ENCODE data around the gene ATE1. TPM values are rescaled to one million over a fixed set of nuclear protein-coding genes. Genes with fewer than 3 reads are reported as not detected.

The ATE1 gene
- total and polyA plus RNA-seq, 10 of the 15 experiments (the other 5 are each of a cell fraction or from before 2014, with no cell fraction given): 4.3 to 22.7 (median 15.9) TPM

GRCh38 chr10:121774813-121775212 lies 153.0 kb downstream of the ATE1 start:
- no peak overlapping the region for H2AFZ ChIP-seq (ENCODE audit: control insufficient read depth, low read depth, low read length)
- in situ Hi-C loops (cut with MboI) (no loop called here), intact Hi-C loops (cut with micrococcal nuclease; ENCODE audit: unreplicated experiment) (no loop called here)
- H3K4me3 ChIP-seq: no peak overlapping the region
- ChIA-PET POLR2A (no interaction called here), RAD21 (ENCODE audit: unreplicated experiment) (no interaction called here), CTCF (no interaction called here), SMC1A (ENCODE audit: uncharacterized antibody, unreplicated experiment) (no interaction called here)
- H3K9ac ChIP-seq (ENCODE audit: control insufficient read depth, insufficient read depth, low read length): no peak overlapping the region
- H3K4me1 ChIP-seq (ENCODE audit: control insufficient read depth, insufficient read depth, low read length): no peaks in the 10 kb centered on the region
- DNase-seq (ENCODE audit: low read depth, low spot score) (no peak), ATAC-seq (no peak), FAIRE-seq (no peak)
- 97% methylated on average over 2 of the region's 2 CpGs for WGBS (ENCODE audit: insufficient coverage, insufficient replicate concordance, low lambda C conversion rate, missing lambda C conversion rate)
- no peak for TF ChIP-seq SUPT20H (IDR thresholded peaks at IDR 0.05; ENCODE audit: borderline replicate concordance, control insufficient read depth, low read depth, low read length)
- H3K79me2 ChIP-seq (ENCODE audit: control insufficient read depth, insufficient read depth, low read length): no peaks in the 10 kb centered on the region
- H3K4me2 ChIP-seq (ENCODE audit: control insufficient read depth, insufficient read depth): no peak overlapping the region
- BruUV-seq (replicated peaks): no TSS peak
- no peak overlapping the region for H3K27ac ChIP-seq (ENCODE audit: control insufficient read depth, insufficient read depth)
- no peaks in the 10 kb centered on the region for H3K36me3 ChIP-seq (ENCODE audit: control insufficient read depth in 2 of 2, insufficient read depth in 2 of 2, low read length in 1 of 2)
- H4K20me1 ChIP-seq (ENCODE audit: control insufficient read depth, insufficient read depth): no peaks in the 10 kb centered on the region
- H3K27me3 ChIP-seq (replicated peaks in 1 of 2; ENCODE audit: control insufficient read depth in 2 of 2, insufficient read depth in 2 of 2, low read length in 1 of 2): no peaks in the 10 kb centered on the region
- no peaks in the 10 kb centered on the region for H3K9me3 ChIP-seq (replicated peaks; ENCODE audit: control insufficient read depth, insufficient read depth, low read length)

GRCh38 chr10:121774404-121774803 lies 153.4 kb downstream of the ATE1 start:
- Histone ChIP-seq H3K9me3 (replicated peaks; ENCODE audit: control insufficient read depth, insufficient read depth, low read length) (no peaks in the 10 kb centered on the region), H3K79me2 (ENCODE audit: control insufficient read depth, insufficient read depth, low read length) (no peaks in the 10 kb centered on the region), H3K4me3 (no peak overlapping the region), H2AFZ (ENCODE audit: control insufficient read depth, low read depth, low read length) (no peak overlapping the region), H4K20me1 (ENCODE audit: control insufficient read depth, insufficient read depth) (no peaks in the 10 kb centered on the region), H3K4me2 (ENCODE audit: control insufficient read depth, insufficient read depth) (no peak overlapping the region), H3K27me3 (replicated peaks in 1 of 2; ENCODE audit: control insufficient read depth in 2 of 2, insufficient read depth in 2 of 2, low read length in 1 of 2) (no peaks in the 10 kb centered on the region), H3K27ac (ENCODE audit: control insufficient read depth, insufficient read depth) (no peak overlapping the region), H3K9ac (ENCODE audit: control insufficient read depth, insufficient read depth, low read length) (no peak overlapping the region), H3K36me3 (ENCODE audit: control insufficient read depth in 2 of 2, insufficient read depth in 2 of 2, low read length in 1 of 2) (no peaks in the 10 kb centered on the region), H3K4me1 (ENCODE audit: control insufficient read depth, insufficient read depth, low read length) (no peaks in the 10 kb centered on the region)
- WGBS (ENCODE audit: insufficient coverage, insufficient replicate concordance, low lambda C conversion rate, missing lambda C conversion rate): 53% methylated on average over 3 of the region's 3 CpGs
- no TSS peak for BruUV-seq (replicated peaks)
- ChIA-PET SMC1A (ENCODE audit: uncharacterized antibody, unreplicated experiment) (no interaction called here), CTCF (no interaction called here), RAD21 (ENCODE audit: unreplicated experiment) (no interaction called here), POLR2A (no interaction called here)
- DNase-seq (ENCODE audit: low read depth, low spot score) (no peak), FAIRE-seq (no peak), ATAC-seq (no peak)
- intact Hi-C loops (cut with micrococcal nuclease; ENCODE audit: unreplicated experiment) (no loop called here), in situ Hi-C loops (cut with MboI) (no loop called here)
- no peak for TF ChIP-seq KAT2A (conservative IDR thresholded peaks at IDR 0.05; ENCODE audit: control insufficient read depth, low read depth, low read length)

All from GM12878 (cell line).